ENCODE data around the gene IL18RAP. TPM values are rescaled to one million over a fixed set of nuclear protein-coding genes. Genes with fewer than 3 reads are reported as not detected.

Gene IL18RAP
- total RNA-seq, 1 experiment from 2014 or later, result not detected

- CTCF ChIA-PET, result interaction anchor here (0.6 to 1.8 kb wide), 6 partner anchors 9 to 197 kb away, joined by 3 to 8 read pairs (median 4); partner anchors contain the start of gene IL18R1
- Mint-ChIP-seq H3K36me3 (ENCODE audit: insufficient read depth, unreplicated experiment) (no peaks in the 10 kb centered on the region), H3K27ac (ENCODE audit: low read depth, unreplicated experiment) (no peak overlapping the region), H3K27me3 (ENCODE audit: insufficient read depth, unreplicated experiment) (no peaks in the 10 kb centered on the region), H3K9me3 (ENCODE audit: unreplicated experiment) (no peaks in the 10 kb centered on the region), H3K4me1 (ENCODE audit: insufficient read depth, unreplicated experiment) (peaks cover 11% of the 10 kb centered on the region), H3K4me3 (ENCODE audit: unreplicated experiment) (no peak overlapping the region)
- intact Hi-C loops (cut with micrococcal nuclease), result no loop called here
- no peak for TF ChIP-seq CTCF (IDR thresholded peaks at IDR 0.05; ENCODE audit: unreplicated experiment)
- DNase-seq (ENCODE audit: unreplicated experiment), result no peak
- BruUV-seq (replicated peaks), result no TSS peak
- POLR2A ChIA-PET, result interaction anchor here (1.7 kb wide), 1 partner anchor 77 kb away, joined by 4 read pairs; no protein-coding TSS in a partner anchor
These were observed 15.2 kb downstream of the IL18RAP start for GRCh38 chr2:102438111-102438510.

- no TSS peak for BruUV-seq (replicated peaks)
- POLR2A ChIA-PET, result interaction anchor here (0.6 to 1.7 kb wide), 4 partner anchors 15 to 1263 kb away, joined by 3 to 4 read pairs (median 3); no protein-coding TSS in a partner anchor
- intact Hi-C loops (cut with micrococcal nuclease), result no loop called here
These were observed 15.6 kb downstream of the IL18RAP start for GRCh38 chr2:102438578-102438977.

DNA sequence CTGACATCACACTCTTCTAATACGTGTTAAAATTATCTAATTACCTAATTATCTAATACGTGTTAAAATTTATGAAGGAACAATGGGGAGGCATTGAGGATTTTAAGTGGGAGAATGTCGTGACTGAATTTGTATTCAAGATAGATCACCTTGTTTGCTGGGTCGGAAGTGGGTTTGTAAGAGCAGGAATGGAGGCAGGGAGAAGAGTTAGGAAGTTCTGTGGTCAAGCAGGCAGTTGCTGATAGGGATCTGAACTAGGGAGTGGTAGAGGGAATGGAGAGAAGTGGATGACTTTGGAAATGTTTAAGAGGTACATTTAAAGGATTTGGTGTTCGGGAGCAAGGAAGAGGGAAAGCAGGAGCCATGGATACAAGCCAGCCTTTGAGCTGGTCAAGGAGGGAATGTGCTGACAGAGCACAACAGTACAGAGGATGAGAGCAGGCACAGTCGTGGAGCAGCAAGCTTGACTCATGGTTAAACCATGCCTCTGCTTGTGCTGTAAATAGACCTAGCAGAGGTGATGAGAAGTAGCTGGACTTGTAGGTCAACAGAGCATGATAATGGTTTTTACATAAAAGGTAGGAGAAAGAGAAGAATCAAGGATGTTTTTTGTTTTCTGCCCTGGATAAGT, 16.2 kb downstream of the IL18RAP start:
- Mint-ChIP-seq H3K4me3 (ENCODE audit: unreplicated experiment) (no peak overlapping the region), H3K36me3 (ENCODE audit: insufficient read depth, unreplicated experiment) (no peaks in the 10 kb centered on the region), H3K9me3 (ENCODE audit: unreplicated experiment) (no peaks in the 10 kb centered on the region), H3K4me1 (ENCODE audit: insufficient read depth, unreplicated experiment) (peaks cover 12% of the 10 kb centered on the region), H3K27ac (ENCODE audit: low read depth, unreplicated experiment) (no peak overlapping the region), H3K27me3 (ENCODE audit: insufficient read depth, unreplicated experiment) (no peaks in the 10 kb centered on the region)
- no TSS peak for BruUV-seq (replicated peaks)
- intact Hi-C loops (cut with micrococcal nuclease), result no loop called here
- DNase-seq (ENCODE audit: unreplicated experiment), result peak; percentile 51
- POLR2A ChIA-PET, result interaction anchor here (0.6 to 1.7 kb wide), 7 partner anchors 15 to 1263 kb away, joined by 3 to 4 read pairs (median 3); no protein-coding TSS in a partner anchor
- CTCF ChIA-PET, result interaction anchor here (0.6 to 1.8 kb wide), 11 partner anchors 10 to 1634 kb away, joined by 3 to 8 read pairs (median 4); partner anchors contain the start of gene IL18R1
- TF ChIP-seq CTCF (IDR thresholded peaks at IDR 0.05; ENCODE audit: unreplicated experiment), result no peak

More at GRCh38 chr2:102438578-102438977, 15.6 kb downstream of the IL18RAP start:
- peaks cover 12% of the 10 kb centered on the region for H3K4me1 Mint-ChIP-seq (ENCODE audit: insufficient read depth, unreplicated experiment)
- H3K9me3 Mint-ChIP-seq (ENCODE audit: unreplicated experiment), result no peaks in the 10 kb centered on the region
- H3K4me3 Mint-ChIP-seq (ENCODE audit: unreplicated experiment), result no peak overlapping the region
- no peak for TF ChIP-seq CTCF (IDR thresholded peaks at IDR 0.05; ENCODE audit: unreplicated experiment)
- no peaks in the 10 kb centered on the region for H3K36me3 Mint-ChIP-seq (ENCODE audit: insufficient read depth, unreplicated experiment)
- no peaks in the 10 kb centered on the region for H3K27me3 Mint-ChIP-seq (ENCODE audit: insufficient read depth, unreplicated experiment)
- CTCF ChIA-PET, result interaction anchor here (0.6 to 1.8 kb wide), 9 partner anchors 10 to 1633 kb away, joined by 3 to 8 read pairs (median 4); partner anchors contain the start of gene IL18R1
- DNase-seq (ENCODE audit: unreplicated experiment), result no peak
- H3K27ac Mint-ChIP-seq (ENCODE audit: low read depth, unreplicated experiment), result no peak overlapping the region

Measured in MCF 10A (cell line).